Activated CD8-positive, alpha-beta memory T cell treated with anti-CD3 and anti-CD28 coated beads, Interleukin-2, amount 50 U/mL, for 24 hours (primary cell): ENCODE results near the gene MARCO.
"Not testable (repeated sequence)": the region's sequence is repeated elsewhere in the genome, so short reads cannot be mapped to it uniquely, and the experiment has no call there.

Source experiments
- DNase-seq: peaks from one replicate; pipeline ENCODE4 v3.0.0-alpha.2; 2020; ENCODE audit errors: extremely low read depth

MARCO gene

DNA sequence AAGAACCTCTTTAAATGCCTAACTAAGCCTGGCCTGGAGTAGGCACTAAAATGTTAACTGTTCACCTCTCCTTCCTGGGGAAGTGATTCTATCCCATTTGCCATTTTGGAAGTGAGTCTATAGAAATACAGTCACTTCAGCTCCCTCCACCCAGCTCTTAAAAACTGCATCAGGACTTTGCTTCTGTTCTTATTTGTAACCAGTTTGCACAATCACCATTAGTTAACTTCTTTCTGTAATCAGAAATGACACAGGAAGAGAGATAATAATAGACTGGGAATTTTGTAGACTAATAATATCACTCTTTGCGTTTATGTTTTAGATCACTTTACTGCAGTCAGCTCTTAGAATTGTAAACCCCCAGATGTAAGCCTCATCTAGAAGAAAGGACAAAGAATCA, 16.0 kb upstream of the MARCO start:
- no peak for DNase-seq

DNA sequence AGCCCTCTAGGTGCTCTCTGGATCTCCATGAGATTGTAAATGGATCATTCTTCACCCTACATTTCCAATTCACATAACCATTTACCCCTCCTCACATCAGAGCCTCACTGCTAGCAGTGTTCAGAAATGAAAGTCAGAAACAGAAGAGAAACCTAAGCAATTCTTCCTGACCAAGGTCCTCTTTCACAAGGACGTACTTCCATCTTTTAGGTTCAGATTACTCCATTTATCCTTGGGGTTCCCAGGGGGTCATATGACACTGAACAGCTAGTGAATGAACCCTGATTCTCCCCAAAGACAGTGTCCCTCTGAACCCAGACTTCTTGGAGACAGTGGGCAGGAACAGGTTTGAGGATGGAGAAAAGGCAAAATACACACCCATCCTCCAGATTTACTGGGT, 12.9 kb upstream of the MARCO start:
- no peak for DNase-seq

DNA sequence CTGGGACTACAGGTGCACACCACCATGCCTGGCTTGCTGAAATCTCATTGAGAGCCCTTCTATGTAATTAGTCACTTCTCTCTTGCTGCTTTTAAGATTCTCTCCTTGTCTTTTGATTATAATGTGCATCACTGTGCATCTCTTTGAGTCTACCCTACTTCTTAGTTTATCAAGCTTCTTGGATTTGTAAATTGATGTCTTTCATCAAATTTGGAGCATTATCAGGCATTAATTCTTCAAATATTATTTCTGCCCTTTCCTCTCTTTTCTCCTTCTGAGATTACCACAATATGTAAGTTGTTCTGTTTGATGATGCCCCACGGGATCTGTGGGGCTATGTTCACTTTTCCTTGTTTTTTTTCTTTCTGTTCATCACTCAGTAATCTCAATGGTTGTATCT, 9.0 kb upstream of the MARCO start:
- DNase-seq = no peak

DNA sequence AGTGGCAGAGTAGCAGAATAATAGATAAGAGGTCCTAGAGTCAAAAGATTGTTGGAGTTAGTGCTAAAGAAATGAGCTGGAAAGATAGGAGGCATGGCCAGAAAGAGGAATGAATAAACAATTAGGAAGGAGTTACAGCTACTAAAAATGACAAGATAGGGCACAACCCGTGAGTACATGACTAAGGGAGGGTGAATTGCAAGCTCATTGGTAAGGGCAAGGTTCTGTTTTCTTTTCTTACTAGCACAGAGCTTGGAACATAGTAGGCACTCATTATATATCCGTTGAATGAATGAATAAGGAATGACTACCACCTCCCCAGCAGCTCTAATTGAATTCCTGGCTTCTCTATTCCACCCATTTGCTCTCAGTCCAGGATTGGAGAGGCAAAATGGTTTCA, 5.7 kb upstream of the MARCO start:
- DNase-seq = no peak

DNA sequence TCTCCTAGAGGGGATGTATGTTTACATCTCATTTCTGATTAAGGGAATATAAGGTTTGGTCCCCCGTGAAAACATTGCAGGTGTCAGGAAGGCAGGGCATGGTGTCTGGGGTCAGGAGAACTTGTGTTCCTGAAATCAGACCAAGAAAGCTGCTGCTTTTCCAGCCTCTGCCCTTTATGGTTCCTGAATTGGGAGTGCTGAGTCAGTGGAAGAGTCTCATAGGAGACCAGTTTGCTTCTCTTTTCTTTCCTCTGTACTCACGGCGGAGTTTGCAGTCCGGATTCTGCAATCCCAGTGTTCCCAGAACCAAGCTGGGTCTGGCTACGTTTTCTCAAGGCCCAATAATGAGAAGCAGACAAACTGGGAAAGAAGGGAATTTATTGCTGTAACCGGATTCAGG, 5.1 kb upstream of the MARCO start:
- no peak for DNase-seq

DNA sequence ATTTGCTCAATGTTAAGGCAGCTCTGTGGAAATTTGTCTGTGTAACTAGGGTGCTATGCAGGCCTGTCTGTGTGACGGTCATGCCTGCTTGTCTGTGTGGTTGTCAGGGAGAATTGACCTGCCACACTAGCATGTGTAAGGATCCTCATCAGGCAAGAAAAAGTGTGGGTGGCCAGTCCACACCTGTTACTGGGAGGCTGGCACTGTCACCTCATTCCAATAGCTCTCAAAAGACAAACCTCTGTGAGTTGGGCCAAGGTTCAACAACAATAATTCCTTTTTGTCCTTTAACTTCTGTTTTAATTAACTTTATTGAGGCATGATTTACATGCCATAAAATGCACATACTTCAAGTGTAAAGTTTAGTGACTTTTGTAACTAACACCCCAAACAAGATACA, 4.2 kb upstream of the MARCO start:
- DNase-seq = no peak

DNA sequence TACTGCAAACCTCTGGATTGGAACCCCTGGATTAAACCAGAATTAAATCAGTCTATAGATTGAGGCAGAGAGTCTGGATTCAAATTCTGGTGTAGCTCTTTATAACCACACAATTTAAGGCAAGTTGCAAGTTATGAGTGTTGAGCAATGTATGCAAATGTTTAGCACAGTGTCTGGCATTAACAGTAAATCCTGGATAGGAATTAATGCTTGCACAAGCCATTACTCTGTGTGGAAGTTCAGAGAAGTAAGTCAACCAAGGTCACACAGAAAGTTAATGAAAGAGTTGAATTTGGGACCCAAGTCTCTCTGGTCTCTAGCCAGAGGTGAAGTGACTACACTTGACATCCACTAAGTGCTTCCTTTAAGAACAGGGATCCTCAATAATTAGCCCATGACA, 2.0 kb upstream of the MARCO start:
- no peak for DNase-seq

DNA sequence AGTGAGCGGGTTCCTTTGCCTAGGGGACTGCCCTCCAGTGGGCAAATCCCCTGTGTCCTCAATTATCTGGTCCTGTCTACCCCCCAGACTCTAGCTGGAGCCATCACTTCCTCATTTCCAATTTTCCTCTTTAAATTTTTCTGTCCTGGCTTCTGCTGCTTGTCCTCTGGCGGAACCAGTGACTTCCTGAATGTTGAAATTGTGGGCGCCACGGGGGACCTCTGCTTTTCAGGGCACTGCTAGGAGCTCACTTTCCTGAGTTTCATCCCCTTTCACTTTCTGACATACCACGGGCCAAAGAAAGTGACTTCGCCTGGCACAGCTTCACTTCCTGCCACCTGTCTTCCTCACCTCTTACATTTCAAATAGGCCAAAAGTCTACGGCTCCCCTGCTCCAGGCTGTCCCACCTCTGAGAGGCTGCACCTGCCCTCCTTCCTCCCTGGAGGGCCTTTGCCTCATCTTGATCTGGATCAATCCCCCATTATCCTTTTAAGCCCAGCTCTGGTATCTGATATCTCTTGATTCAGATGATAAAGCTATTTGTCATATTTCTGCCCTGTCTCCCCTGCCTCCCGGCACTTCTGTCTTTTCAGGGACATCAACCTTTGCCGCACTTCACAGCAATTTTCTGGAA, 1.4 kb upstream of the MARCO start:
- DNase-seq = no peak

DNA sequence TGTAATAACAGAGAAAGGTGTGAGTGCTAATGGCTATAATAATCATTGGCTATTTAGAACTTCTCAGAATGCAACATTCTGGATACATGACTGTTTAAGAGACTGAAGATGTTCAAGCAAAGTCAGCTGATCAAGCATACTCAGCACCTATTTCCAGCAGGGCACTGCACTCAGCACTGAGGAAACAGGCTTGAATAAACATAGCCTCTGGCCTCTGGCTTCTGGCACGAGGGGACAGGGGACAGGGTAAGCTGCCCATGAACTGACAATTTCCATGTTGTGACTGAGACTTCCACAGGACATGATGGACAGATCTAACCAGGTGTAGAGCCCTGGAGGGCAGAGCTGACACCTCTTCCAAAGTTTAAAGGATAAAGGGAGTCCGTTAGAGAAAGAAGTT, 1.3 kb downstream of the MARCO start:
- no peak for DNase-seq

DNA sequence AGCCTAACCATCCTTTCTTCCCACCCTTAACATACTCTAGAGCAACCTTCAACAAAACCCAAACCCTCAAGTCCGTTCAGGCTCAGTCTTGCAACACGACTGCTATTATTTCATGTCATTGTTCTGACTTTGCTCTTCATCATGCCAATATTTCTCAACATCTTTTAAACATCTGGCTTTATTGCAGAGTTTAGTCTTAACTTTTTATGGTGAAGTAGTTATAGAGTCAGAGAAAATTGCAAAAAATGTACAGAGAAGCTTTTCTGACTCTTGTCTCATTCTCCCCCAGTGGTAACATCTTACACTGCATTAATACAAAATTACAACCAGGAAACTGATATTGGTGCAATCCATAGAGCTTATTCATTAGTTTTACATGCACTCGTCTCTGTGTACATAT, 3.9 kb downstream of the MARCO start:
- no peak for DNase-seq

DNA sequence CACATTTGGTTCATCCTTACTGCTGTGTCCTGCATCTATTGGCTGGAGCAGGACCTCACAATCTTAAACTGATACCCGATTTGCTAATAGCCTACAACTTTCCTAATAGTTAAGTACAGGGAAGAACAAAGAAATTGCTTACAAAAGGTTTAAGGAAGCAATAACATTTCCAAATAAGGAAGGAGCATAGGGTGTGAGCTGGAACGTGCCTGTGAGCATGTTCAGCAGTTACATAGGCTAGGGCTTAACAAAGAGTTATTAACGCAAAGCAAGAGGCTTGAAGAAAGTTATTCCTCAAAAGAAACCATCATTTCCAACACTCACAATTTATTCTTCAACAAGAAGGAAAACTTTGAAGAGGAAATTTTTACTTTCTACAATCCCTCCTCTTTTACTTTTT, 6.3 kb downstream of the MARCO start:
- not testable (repeated sequence) for DNase-seq

DNA sequence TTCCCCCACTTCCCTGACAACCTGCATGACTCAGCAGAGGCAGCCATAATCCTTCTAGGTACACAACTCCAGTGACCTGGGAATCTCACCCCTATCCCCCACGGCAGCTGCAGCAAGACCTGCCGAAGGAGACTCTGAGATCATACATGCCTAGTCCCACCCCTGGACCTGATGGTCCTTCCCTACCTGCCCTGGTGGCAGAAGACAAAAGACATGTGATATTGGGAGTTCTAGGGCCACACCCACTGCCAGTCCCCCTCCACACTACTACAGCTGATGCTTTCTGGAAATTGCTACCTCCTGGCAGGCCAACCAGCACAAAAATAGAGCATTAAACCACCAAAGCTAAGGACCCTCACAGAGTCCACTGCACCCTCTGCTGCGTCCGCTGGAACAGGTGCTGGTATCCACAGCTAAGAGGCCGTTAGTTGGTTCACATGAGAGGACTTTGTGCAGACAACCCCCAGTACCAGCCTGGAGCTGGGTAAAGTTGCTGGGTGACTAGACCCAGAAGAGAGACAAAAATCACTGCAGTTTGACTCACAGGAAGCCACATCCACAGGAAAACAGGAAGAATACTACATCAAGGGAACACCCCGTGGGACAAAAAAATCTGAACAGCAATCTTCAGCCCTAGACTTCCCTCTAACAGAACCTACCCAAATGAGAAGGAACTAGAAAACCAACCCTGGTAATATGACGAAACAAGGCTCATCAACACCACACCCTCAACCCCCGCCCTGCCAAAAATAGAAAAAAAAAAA, 12.5 kb downstream of the MARCO start:
- DNase-seq = no peak

DNA sequence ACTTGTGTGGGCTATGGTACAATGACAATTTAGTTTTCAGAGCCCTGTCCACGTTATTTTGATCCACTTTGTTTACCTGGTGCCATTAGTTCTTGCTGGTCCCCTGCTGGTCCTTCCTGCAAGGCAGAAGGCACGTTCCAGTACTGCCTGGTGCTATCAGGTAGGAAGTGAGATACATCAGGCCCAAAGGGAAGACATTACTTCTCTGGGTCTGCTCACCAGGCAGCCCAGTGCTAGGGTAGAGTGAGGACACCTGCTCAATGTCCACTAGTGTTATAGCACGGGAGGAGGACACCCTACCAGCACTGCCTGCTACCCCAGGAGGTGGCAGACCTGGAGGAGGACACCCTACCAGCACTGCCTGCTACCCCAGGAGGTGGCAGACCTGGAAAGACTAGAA, 23.7 kb downstream of the MARCO start:
- no peak for DNase-seq

DNA sequence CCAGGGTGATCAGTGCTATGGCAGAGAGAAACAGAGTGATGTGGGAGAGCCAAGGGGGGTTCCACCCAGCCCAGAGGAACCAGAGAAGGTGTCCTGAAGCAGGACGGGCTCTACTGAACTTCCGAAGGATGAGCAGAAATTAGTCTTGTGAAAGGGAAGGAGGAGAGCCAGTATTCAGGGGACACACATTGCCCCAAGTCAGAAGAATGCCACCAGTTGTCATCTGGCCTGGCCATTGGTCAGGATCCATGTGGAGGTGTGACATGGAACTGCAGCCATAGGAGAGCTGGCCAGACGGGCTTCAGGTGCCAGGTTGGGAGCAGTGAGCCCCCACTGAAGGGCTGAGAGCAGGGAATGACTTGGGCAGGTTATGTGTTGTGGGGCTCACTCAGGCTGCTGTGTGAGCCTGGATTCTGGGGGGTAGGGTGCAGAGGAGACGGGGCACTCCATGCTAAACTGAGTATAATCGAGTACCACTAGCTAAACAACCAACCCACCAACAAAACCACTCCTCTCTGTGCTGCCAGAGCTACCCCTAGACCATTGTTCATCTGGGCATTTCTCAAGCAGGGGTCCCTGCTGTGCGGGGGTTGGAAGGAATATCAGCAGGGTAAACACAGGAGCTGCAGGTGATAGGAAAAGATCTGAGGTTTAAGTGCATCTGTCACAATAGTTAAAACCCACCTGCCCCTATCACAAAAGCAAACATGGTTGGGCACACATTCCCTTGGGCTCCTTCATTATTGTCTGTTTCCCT, 25.3 kb downstream of the MARCO start:
- DNase-seq = no peak

DNA sequence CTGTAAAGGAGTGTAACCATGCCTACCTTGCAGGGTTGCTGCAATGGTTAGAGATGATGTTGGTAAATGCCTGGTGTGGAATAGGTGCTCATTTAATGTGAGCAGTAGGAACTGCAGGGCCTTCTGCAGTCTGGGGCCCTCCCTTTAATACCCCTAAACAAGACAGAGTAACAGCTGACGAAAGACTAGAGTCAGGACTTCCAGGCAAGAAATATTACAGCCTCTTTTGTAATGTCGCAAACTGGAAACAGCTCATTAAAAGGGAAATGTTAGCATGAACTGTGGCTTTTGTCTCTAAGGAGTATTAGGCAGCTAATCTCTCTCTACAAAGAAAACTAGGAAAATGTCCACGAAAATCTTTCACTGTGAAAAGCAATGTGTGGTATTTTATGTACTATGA, 26.0 kb downstream of the MARCO start:
- DNase-seq = no peak

DNA sequence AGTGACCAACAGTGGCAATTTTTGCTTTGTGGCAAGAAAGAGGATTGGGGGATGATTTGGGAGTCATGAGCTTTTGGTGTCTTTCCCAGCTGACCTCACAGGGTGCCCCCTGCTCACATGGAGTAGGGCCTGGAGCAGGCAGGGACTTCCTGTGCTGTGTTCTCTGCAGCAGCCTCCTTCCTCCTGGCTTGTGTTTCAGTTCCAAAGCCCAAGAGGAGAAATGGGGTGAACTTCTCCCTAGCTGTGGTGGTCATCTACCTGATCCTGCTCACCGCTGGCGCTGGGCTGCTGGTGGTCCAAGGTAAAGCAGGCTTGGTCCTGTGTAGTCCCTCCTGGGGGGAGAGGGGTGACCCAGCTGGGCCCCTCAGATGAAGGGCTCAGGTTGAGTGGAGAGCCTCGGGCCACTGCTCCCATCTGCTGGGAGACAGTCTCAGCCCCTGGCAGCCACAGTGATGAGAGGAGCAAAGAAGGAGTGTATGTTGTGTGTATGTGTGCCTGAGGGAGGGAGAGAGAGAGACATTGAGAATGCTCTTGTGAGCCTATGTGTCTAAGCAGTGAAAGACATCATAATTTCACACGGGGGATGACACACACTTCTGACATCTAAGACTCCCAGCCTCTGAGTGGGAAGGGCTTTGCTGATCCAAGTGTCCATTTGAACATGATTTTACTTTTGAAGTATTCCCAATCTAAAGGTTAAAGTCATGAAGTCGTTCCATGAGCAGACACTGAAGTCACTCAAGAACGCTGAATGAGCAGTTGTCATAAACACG, 27.2 kb downstream of the MARCO start:
- no peak for DNase-seq

DNA sequence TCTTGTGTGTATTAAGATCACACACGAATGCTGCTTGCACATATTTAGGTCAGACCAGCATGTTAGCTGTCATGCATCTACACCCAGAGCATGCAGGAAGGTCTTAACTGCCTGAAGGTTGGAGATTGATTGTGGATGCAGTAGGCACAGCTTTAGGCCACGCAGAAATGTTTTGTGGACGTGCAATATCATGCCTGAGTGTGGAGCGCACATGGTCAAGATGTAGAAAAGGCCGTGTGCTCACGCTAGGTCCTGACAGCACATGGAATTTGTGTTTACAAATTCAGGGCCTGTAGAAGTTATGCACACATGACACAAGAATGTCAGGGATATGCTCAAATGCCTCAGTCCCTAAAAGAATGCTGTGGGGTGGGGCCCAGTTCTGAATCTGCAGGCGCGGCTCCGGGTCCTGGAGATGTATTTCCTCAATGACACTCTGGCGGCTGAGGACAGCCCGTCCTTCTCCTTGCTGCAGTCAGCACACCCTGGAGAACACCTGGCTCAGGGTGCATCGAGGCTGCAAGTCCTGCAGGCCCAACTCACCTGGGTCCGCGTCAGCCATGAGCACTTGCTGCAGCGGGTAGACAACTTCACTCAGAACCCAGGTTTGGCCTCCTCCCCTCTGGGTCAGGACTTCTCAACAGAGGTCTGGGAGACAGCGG, 27.9 kb downstream of the MARCO start:
- no peak for DNase-seq

DNA sequence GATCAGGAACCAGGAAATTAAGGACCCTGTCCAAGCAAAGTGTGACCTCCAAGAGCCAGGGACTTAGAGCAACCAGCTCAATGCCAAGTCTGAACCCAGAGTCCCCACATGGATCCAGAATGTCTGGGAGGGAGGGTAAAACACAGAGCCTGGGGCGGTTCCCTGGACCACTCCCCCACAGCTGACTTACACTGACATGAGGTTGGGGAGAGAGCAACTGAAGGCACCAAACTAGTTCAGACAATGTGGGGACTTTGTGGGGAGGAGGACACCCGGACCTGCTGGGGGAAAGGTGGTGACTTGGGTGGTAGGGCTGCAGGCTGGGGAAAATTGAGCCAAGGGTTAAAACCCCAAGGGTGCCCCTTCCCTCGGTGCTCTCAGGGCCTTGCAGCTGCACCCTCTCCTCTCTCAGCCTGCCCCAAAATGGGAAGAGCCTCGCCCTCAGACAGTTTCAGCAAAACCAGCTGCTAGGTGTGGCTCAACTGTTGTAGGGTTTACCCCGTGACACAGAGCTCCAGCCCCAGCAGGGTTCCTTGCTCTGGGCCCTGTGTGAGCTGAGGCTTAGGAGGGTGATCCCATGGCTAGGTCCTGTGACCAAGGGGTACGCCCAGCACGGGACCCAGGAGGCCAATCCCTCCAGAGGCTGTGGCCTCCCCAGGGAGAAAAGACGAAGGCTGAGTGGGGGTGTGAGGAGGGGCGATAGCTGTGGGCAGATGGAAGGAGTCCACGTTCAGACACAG, 28.6 kb downstream of the MARCO start:
- DNase-seq = no peak

DNA sequence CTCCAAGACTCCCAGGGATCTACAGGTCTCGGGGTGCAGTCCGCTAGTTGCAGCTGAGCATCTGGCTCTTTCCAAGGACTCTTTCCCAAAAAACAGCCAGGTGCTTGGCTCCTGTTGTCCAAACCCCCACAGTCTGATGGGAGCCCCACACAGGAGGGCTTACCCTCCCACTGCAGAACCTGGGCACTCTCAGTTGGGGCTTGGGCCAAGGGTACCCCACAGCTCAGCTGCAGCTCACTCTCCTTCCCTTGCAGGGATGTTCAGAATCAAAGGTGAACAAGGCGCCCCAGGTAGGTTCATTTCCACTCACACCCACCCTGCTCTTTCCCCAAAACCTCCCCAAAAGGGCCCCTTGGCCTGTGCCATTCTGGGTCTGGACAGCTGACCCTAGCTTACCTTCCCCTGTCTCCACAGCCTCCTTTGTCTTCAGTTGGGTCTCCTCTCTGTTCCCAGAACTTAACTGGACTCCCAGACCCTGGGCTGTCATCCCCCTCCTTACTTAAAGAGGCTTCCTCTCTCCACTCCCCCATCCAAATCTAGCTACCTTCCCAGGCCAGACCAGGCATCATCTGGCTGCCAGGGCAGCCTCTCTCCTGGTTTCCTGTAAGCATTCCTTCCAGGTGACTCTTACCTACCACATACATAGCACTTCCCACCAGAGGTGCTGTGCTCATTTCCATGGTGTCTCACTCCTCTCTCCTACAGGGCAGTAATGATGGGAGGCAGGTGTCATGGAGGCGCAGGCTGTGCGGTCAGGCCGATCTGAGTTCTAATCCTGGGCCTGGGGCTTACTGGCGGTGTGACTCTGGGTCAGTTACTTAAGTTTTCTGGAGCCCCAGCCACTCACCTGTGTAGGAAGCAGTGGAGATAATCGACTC, 29.5 kb downstream of the MARCO start:
- DNase-seq = no peak

DNA sequence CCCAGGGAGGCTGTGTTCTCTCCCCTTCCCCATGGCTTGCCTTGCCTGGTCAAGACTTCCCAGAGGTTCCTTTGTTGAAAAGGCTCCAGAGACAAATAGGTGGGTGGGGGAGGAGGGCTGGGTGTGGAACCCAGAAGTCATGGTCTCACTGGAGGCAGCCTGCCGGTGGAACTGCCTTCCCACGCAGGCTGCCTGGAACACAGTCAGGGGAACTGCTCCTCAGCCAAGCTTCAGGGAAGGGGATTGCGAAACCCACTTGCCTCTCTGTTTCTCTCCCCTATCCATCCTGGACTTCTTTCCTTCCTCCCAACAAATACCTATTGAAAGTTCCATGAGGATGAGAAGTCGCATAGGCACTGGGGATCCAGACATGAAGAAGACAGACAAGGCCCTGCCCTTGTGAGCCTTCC, 31.6 kb downstream of the MARCO start:
- no peak for DNase-seq
